Upper lobe of left lung (tissue), 6 donors: ENCODE results near the gene MOCS1. TPM values are rescaled to one million over a fixed set of nuclear protein-coding genes. Genes with fewer than 3 reads are reported as not detected.

ENCODE experiments used
- ATAC-seq, 2 donors: fragments of 200-7000 bp; cut with Tn5 transposase; one replicate each; pipeline ENCODE4 v1.9.1; 2022; ENCODE audit warnings: mild to moderate bottlenecking in 2 of 2, moderate library complexity in 2 of 2; ENCODE audit not compliant: low FRiP score in 2 of 2
- DNase-seq, 2 donors: peaks; one replicate each; pipeline ENCODE4 v3.0.0-alpha.2; 2019 to 2020
- H3K27ac ChIP-seq, 4 donors: fragments of 200-600 bp; sonication (generic); one replicate each; pipeline ENCODE4 v1.5.1; 2016 to 2019
- H3K27me3 ChIP-seq, 4 donors: fragments of 200-600 bp; sonication (generic); one replicate each; pipeline ENCODE4 v1.5.1; 2017 to 2019
- H3K36me3 ChIP-seq, 4 donors: fragments of 200-600 bp; sonication (generic); one replicate each; pipeline ENCODE4 v1.5.1; 2016 to 2019
- H3K4me1 ChIP-seq, 4 donors: fragments of 200-600 bp; sonication (generic); one replicate each; pipeline ENCODE4 v1.5.1; 2018 to 2019
- H3K4me3 ChIP-seq, 4 donors: fragments of 200-600 bp; sonication (generic); one replicate each; pipeline ENCODE4 v1.5.1; 2017 to 2019; ENCODE audit warnings: mild to moderate bottlenecking in 2 of 4, moderate library complexity in 1 of 4
- H3K9me3 ChIP-seq, 4 donors: fragments of 200-600 bp; sonication (generic); one replicate each; pipeline ENCODE4 v1.5.1; 2018 to 2019
- CTCF ChIP-seq, 6 experiments: fragments of 450-650 bp in 4 of 6; fragments of 200-600 bp in 2 of 6; sonication (generic) in 2 of 6; IDR thresholded peaks; one replicate each; pipeline ENCODE4 v1.5.1; 2016 to 2019; ENCODE audit warnings: antibody characterized with exemption in 6 of 6
- EP300 ChIP-seq, 4 donors: sonication (generic); formaldehyde crosslinking; IDR thresholded peaks; one replicate each; pipeline ENCODE4 v1.5.1; 2017; ENCODE audit warnings: antibody characterized with exemption in 4 of 4, control low read depth in 2 of 4
- POLR2A ChIP-seq, 4 donors: fragments of 450-650 bp; IDR thresholded peaks; one replicate each; pipeline ENCODE4 v1.5.1; 2016 to 2017; ENCODE audit warnings: antibody characterized with exemption in 4 of 4, mild to moderate bottlenecking in 2 of 4
- POLR2AphosphoS5 ChIP-seq, 2 donors: sonication (generic); formaldehyde crosslinking; IDR thresholded peaks; one replicate each; pipeline ENCODE4 v1.5.1; 2017; ENCODE audit warnings: antibody characterized with exemption in 2 of 2
- WGBS, 2 donors: methylation state at CpG; one replicate each; pipeline ENCODE4 v1.1.5; 2017 to 2018; 5-methylcytosine and 5-hydroxymethylcytosine counted together
- total RNA-seq, 6 donors: library from RNA; depleted of rRNA in 4 of 6; stranded (reverse); fragments of >200 nt in 4 of 6; gene quantifications; one replicate each; pipeline versions ENCODE4 v1.1.0 to v1.2.1, GENCODE V29; 2016 to 2021
- donor health status: DM: no; HTN: no; CAD: no; lungs with moderate emphysema.
- donor health status: DM: no; HTN: yes; CAD: no; lungs with severe emphysema.

MOCS1 gene
- total RNA-seq, 6 donors from 2014 or later: 15.0 to 49.2 (median 26.3) TPM

DNA sequence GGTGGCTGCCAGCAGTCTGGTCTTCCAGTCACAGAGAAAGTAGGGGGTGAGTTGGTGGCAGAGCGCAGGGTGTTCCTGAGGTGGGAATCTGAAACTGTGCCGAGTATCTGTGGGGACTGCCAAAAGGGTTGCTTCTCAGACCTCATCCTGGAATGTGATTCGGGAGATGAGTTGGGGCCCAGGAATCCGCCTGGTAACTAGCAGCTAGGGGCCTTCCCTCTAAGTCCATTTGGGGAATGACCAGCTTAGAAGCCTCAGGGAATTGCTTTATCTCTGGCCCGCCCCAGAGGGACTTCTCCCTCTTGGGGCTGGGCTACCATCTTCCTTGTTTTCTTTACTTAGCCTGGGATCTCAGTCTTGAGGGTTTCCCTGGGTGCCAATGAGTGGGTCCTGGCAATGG lies 49.6 kb downstream of the MOCS1 start:
- H3K27ac ChIP-seq: peak overlapping the region in 1 of 4 donors; percentile 27
- DNase-seq: no peak

GRCh38 chr6:39882531-39882899 lies 51.7 kb downstream of the MOCS1 start:
- Histone ChIP-seq H3K36me3 (peaks cover 0 to 13% (median 6%) of the 10 kb centered on the region in 4 donors), H3K4me3 (no peak overlapping the region), H3K27me3 (no peaks in the 10 kb centered on the region), H3K9me3 (no peaks in the 10 kb centered on the region), H3K27ac (peak overlapping the region in 1 of 4 donors; percentile 31), H3K4me1 (peaks cover 0 to 11% (median 6%) of the 10 kb centered on the region in 4 donors)
- WGBS, 2 donors: 50 to 65% methylated on average over 7 to 8 of the region's 8 CpGs
- TF ChIP-seq CTCF (IDR thresholded peaks at IDR 0.05): no peak
- TF ChIP-seq POLR2AphosphoS5 (IDR thresholded peaks at IDR 0.05): no peak
- TF ChIP-seq EP300 (IDR thresholded peaks at IDR 0.05): no peak
- no peak for TF ChIP-seq POLR2A (IDR thresholded peaks at IDR 0.05)
- DNase-seq (no peak), ATAC-seq (peak; percentile 45 to 63)

More for the DNA sequence above, 49.6 kb downstream of the MOCS1 start:
- 81 to 100% methylated on average over 3 to 5 of the region's 5 CpGs for WGBS, 2 donors
- no peak for ATAC-seq
- Histone ChIP-seq H3K27me3 (no peaks in the 10 kb centered on the region), H3K36me3 (no peaks in the 10 kb centered on the region), H3K4me1 (peaks cover 0 to 16% (median 14%) of the 10 kb centered on the region in 4 donors), H3K4me3 (no peak overlapping the region), H3K9me3 (no peaks in the 10 kb centered on the region)
- TF ChIP-seq EP300 (IDR thresholded peaks at IDR 0.05) (no peak), POLR2AphosphoS5 (IDR thresholded peaks at IDR 0.05) (no peak), POLR2A (IDR thresholded peaks at IDR 0.05) (no peak), CTCF (IDR thresholded peaks at IDR 0.05) (no peak)

DNA sequence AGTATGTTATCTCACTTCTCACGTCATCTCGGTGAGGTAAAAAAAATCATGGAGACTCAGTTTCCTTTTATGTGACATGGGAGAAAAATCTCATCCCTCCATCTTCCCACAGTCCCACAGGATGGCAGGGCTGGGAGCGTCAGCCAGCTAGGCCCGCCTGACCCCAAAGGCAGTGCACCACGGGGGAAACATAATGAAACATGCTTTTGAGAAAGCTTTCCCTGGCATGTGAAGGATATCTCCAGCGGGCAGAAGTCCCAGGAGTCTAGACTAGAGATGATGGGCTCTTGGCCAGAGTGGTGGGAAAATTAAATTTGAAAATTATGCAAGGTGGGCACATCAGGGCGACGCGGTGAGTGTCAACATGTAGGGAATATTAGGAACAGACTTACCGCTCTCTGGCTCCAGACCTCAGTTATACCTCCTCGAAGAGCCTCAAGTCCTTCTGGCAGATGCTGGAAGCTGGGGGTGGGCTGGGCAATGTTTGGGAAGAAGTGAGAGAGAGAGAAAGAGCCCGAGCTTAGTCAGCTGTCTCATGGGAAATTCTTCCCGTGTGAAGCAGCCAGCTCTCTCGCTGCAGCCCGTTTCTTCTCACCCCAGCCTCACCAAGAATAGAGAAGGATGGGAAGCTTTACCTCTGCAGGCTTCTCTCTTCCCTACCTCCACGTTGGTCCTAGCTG lies 52.3 kb downstream of the MOCS1 start:
- Histone ChIP-seq H3K36me3 (peaks cover 0 to 15% (median 7%) of the 10 kb centered on the region in 4 donors), H3K4me3 (no peak overlapping the region), H3K9me3 (no peaks in the 10 kb centered on the region), H3K4me1 (peaks cover 0 to 7% (median 4%) of the 10 kb centered on the region in 4 donors), H3K27ac (peak overlapping the region in 2 of 4 donors; percentile 31 to 53), H3K27me3 (no peaks in the 10 kb centered on the region)
- no peak for TF ChIP-seq EP300 (IDR thresholded peaks at IDR 0.05)
- TF ChIP-seq CTCF (IDR thresholded peaks at IDR 0.05): no peak
- TF ChIP-seq POLR2A (IDR thresholded peaks at IDR 0.05): no peak
- DNase-seq (no peak), ATAC-seq (peak in 1 of 2 donors; percentile 43)
- 71 to 80% methylated on average over 16 of the region's 16 CpGs for WGBS, 2 donors

DNA sequence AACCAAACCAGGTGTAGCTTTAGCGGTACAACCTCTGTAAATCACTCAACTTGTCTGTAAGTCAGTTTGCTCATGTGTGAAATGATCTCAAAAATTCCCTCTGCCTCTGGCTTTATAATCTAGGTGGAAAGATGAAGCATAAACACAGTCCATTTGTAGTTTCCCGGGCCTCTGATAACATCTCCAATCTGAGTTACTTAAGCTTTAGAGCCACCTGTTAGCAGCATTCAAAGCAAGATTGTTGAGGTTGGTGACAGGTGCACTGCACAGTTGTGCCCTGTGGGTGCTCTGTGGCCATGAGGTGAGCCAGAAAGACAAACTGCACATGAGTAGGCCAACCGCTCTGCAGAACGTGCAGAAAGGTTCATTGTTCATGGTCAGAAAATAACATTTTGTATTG lies 53.7 kb downstream of the MOCS1 start:
- peaks cover 0 to 19% (median 9%) of the 10 kb centered on the region in 4 donors for H3K36me3 ChIP-seq
- no peak for DNase-seq
- H3K9me3 ChIP-seq: no peaks in the 10 kb centered on the region
- TF ChIP-seq EP300 (IDR thresholded peaks at IDR 0.05) (no peak), CTCF (IDR thresholded peaks at IDR 0.05) (no peak), POLR2AphosphoS5 (IDR thresholded peaks at IDR 0.05) (no peak), POLR2A (IDR thresholded peaks at IDR 0.05) (no peak)
- no peak overlapping the region for H3K27ac ChIP-seq
- H3K4me3 ChIP-seq: no peak overlapping the region
- H3K4me1 ChIP-seq: peaks cover 0 to 7% (median 4%) of the 10 kb centered on the region in 4 donors
- no peaks in the 10 kb centered on the region for H3K27me3 ChIP-seq
- no peak for ATAC-seq
- WGBS, 2 donors: 75 to 81% methylated on average over 4 of the region's 4 CpGs

DNA sequence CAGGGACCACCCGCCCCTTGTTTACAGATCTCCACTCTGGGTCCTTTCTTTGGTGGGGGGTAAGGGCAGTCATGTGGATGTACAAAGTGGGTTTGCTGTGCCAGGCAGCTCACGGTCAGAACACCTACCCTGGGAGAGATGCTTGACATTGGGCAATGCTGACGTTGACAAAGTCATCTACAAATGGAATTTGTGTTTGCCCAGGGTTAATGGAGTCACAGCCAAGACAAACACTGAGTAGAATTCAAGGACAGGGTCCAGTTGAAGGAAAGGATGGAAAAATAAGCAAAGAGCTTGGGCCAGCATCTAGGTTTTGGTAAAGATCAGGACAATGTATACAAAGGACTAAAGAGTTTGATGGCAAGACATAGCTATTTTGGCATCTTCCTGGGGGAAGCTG lies 54.7 kb downstream of the MOCS1 start:
- DNase-seq (no peak), ATAC-seq (no peak)
- H3K4me1 ChIP-seq: peaks cover 0 to 7% (median 4%) of the 10 kb centered on the region in 4 donors
- no peak overlapping the region for H3K4me3 ChIP-seq
- 75 to 78% methylated on average over 3 of the region's 3 CpGs for WGBS, 2 donors
- no peak overlapping the region for H3K27ac ChIP-seq
- H3K36me3 ChIP-seq: peaks cover 0 to 28% (median 17%) of the 10 kb centered on the region in 4 donors
- TF ChIP-seq EP300 (IDR thresholded peaks at IDR 0.05) (no peak), POLR2A (IDR thresholded peaks at IDR 0.05) (no peak), CTCF (IDR thresholded peaks at IDR 0.05) (no peak), POLR2AphosphoS5 (IDR thresholded peaks at IDR 0.05) (no peak)
- no peaks in the 10 kb centered on the region for H3K9me3 ChIP-seq
- no peaks in the 10 kb centered on the region for H3K27me3 ChIP-seq
